GM11168 (cell line): Measurements from ENCODE around the gene GCNT1.
"Not testable (repeated sequence)": the region's sequence is repeated elsewhere in the genome, so short reads cannot be mapped to it uniquely, and the experiment has no call there.

ENCODE experiments used
- in situ Hi-C: fragments of 300-500 bp; cut with MboI; formaldehyde crosslinking; loops from one replicate; pipeline ENCODE4 v1.12.0; 2022; ENCODE audit warnings: low sequenced_read_pairs; ENCODE audit not compliant: unreplicated experiment

Gene GCNT1

GRCh38 chr9:76478226-76478625 lies 19.2 kb downstream of the GCNT1 start:
- in situ Hi-C loops = no loop called here

DNA sequence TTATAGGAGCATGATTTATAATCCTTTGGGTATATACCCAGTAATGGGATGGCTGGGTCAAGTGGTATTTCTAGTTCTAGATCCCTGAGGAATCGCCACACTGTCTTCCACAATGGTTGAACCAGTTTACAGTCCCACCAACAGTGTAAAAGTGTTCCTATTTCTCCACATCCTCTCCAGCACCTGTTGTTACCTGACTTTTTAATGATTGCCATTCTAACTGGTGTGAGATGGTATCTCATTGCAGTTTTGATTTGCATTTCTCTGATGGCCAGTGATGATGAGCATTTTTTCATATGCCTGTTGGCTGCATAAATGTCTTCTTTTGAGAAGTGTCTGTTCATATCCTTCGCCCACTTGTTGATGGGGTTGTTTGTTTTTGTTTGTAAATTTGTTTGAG lies 20.4 kb downstream of the GCNT1 start:
- in situ Hi-C loops = not testable (repeated sequence)

DNA sequence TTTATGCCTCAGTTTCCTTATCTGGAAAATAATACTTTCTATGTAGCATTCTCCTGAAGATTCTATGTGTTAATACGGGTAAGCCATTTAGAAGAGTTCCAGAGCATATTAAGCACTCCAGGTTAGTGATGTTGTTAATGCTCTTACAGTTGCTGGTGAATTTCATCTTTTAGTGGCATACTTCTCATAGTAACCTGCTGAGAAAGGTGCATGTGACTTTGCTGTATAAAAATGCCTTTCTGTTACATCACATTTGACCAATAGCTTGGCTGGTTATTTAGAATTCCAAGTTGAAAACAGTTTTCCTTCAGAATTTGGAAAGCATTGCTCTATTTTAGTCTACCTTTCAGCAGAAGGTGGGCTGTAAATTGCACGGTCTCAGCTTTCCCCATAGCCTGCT lies 27.2 kb downstream of the GCNT1 start:
- in situ Hi-C loops = no loop called here

GRCh38 chr9:76490249-76490990 lies 31.4 kb downstream of the GCNT1 start:
- in situ Hi-C loops = no loop called here

DNA sequence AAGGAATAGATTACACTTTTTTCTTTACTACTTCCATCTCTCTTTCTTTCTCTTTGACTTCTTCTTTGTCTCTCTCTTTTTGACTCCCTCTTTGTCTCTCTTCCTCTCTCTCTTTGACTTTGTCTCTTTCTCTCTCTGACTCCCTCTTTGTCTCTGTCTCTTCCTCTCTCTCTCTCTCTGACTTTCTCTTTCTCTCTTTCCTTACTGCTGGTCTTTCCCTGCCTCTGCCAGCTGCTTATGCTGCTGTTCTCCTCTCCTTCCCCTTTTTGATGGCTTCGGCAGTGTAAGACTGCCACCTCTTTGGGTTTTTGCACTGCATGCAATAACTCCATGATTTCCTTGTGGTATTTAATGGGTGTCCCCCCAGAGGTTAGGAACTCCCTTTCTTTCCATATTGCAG lies 32.1 kb downstream of the GCNT1 start:
- in situ Hi-C loops = not testable (repeated sequence)

DNA sequence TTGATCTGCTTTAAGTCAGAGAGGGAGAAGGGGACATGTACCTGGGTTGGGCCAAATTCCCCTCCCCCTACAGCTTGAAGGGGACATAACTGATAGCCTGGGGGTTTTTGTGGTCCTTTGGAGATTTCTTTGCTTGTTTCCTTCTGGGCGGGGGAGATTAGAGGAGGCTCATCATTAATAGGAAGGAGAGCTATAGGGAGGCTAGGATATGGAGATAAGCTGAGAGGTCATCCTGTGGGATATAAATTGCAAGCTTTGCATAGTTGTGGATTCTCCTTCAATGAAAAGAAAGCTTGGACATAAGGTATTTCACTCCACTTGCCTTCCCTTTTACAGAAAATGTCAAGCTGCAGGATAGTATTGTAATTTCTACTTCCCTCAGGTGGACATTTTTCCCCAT lies 34.5 kb downstream of the GCNT1 start:
- in situ Hi-C loops = not testable (repeated sequence)

GRCh38 chr9:76500061-76500460 lies 41.1 kb downstream of the GCNT1 start:
- in situ Hi-C loops = no loop called here

- in situ Hi-C loops = no loop called here
Measured at GRCh38 chr9:76502746-76503145, 43.8 kb downstream of the GCNT1 start.

DNA sequence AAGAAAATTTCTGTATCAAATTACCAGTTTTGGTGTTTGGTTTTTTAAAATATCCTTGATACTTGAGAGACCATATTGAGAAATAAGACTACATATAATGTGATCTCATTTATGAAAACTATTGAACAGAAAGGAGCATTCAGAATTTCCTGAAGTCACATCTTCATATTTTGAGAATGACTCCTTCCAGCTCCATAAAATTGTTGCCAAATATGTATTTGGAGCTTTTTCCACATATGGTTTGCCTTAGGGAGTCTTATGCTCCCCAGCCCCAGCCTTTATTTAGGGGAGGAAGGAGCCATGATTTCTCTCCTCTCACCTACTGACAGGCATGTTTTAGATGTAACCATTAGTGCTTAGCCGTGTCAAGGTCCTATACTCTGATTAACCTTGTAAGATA lies 51.1 kb downstream of the GCNT1 start:
- in situ Hi-C loops = no loop called here

- in situ Hi-C loops = no loop called here
Measured at GRCh38 chr9:76510446-76510845, 51.5 kb downstream of the GCNT1 start.

DNA sequence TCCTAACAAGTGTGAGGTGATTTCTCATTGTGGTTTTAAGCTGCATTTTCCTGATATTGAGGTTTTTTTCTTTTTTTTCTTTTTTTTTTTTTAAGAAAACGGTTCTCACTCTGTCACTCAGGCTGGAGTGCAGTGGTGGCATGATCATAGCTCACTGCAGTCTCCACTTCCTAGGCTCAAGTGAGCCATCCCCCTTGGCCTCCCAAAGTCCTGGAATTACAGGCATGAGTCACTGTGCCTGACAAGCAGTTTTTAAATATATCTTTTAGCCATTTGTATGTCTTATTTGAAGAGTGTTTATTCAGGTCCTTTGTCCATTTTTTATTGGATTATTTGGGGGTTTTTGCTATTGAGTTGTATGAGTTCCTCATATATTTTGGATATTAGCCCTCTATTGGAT lies 53.8 kb downstream of the GCNT1 start:
- in situ Hi-C loops = no loop called here

GRCh38 chr9:76516350-76516749 lies 57.4 kb downstream of the GCNT1 start:
- in situ Hi-C loops = no loop called here

DNA sequence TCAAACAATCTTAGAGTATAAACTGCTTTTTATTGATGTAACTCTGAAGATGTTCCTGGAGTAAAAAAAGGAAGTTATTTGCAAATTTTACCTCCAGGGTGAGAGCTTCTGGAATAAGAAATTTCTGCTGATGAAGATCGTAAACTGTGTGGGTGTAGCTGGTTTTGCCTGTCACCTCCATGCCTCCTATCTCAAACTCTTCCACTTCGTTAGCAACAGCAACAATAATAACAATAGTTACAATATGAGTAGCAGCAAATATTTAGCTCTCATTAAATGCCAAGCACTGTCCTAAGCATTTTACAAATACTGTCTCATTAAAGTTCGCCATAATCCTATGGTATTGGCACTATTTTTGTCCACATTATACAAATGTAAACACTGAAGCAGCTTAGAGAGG lies 57.9 kb downstream of the GCNT1 start:
- in situ Hi-C loops = no loop called here

DNA sequence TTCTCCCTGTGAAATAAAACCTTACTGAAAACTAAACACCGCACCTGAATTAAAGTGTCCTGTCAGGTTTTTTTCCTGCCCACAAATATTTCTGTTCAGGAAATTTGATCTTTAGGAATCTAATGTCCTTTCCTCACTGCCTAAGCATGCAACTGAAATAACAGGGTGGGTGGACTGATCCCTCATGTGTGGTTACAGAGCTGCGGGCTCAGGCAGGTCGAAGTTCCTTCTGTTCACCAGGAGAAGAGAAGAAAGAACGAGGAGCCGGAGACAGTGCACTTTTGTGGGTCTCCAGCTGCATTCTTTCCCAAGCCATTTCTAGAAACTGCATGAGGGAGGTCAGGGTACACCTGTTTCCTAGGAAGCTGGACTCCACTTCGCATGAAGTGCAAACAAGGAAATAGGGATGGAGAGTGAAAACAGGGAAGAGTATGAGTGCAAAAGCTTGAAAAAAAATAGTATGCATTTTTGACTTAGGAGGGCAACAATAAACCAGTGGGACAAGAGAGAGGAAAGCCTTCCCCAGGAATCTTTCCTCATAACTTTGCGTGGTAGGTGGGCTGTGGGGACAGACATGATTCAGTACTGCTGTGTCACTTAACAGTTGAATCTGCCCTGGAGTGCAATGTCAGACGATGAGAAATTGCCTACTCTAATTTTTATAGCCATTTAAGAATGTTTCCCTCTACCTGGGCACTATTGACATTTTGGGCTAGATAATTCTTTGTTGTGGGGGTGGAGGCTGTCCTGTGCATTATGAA lies 60.3 kb downstream of the GCNT1 start:
- in situ Hi-C loops = no loop called here

DNA sequence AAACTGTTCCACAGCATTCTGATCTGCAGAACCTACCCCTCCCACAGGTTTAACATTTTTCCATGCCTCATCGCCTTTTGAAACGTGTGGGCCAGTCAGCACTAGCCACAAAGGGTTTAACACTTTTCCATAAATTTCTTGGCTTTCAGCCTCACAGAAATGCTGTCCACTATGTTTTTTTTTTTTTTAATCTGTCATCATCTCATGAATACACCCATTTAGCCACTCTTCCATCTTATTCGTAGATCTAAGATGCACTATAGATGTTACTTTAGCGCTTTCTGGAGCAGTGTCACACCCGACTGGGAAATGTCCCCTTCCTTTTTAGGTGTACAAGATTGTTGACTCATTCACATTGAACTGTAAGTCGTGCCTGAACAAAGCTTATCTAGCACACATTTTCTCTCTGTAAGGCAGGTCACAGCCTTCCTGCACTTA lies 62.3 kb downstream of the GCNT1 start:
- in situ Hi-C loops = no loop called here

DNA sequence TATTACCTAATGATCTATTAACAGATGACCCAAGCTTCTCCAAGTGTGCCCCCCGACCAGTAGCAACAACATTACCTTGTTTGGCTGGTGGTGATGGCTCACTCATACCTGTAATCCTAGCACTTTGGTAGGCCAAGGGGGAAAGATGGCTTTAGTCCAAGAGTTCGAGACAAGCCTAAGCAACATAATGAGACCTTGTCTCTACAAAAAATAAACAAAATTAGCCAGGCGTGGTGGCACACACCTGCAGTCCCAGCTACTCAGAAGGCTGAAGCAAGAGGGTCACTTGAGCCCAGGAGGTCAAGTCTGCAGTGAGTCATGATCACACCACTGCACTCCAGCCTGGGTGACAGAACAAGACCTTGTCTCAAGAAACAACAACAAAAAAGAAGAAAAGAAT lies 62.9 kb downstream of the GCNT1 start:
- in situ Hi-C loops = no loop called here

DNA sequence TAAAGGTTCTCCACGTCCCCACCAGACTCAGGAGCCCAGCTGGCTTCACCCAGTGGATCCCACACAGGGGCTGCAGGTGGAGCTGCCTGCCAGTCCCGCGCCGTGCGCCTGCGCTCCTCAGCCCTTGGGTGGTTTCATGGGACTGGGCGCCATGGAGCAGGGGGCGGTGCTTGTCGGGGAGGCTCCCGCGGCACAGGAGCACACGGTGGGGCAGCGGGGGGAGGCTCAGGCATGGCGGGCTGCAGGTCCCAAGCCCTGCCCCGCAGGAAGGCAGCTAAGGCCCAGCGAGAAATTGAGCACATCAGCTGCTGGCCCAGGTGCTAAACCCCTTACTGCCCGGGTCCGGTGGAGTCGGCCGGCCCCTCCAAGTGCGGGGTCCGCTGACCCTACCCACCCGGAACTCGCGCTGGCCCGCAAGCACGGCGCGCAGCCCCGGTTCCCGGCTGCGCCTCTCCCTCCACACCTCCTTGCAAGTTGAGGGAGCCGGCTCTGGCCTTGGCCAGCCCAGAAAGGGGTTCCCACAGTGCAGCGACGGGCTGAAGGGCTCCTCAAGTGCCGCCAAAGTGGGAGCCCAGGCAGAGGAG lies 64.7 kb downstream of the GCNT1 start:
- in situ Hi-C loops = not testable (repeated sequence)

GRCh38 chr9:76525196-76525595 lies 66.2 kb downstream of the GCNT1 start:
- in situ Hi-C loops = no loop called here

- in situ Hi-C loops = no loop called here
Measured at GRCh38 chr9:76526026-76526425, 67.0 kb downstream of the GCNT1 start.

DNA sequence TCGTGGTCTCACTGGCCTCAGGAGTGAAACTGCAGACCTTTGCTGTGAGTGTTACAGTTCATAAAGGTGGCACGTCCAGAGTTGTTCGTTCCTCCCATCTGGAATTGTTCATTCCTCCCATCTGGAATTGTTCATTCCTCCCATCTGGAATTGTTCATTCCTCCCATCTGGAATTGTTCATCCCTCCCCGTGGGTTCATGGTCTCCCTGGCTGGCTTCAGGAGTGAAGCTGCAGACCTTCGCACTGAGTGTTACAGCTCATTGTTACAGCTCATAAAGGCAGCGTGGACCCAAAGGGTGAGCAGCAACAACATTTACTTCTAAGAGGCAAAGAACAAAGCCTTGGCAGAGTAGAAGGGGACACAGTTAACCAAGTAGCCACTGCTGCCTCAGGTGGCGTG lies 69.1 kb downstream of the GCNT1 start:
- in situ Hi-C loops = no loop called here

DNA sequence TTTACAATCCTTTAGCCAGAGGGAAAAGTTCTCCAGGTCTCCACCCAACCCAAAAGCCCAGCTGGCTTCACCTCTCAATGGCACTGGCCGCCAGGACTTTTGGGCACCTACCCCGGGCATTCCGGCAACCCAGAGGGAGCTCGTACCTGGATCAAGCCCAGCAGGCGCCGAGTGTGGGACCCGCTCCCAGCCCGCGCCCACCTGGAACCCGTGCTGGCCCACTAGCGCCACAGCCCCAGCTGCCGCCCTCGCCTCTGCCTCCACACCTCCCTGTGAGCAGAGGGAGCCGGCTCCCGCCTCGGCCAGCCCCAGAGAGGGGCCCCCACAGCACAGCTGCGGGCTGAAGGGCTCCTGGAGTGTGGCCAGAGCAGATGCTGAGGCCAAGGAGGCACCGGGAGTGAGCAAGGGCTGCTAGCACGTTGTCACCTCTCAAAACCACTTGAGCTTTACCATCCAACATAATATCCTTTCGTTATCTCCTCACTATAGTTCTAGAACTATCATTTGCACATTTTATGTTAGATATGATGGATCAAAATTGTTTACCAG lies 69.7 kb downstream of the GCNT1 start:
- in situ Hi-C loops = no loop called here
